COR-L47 (cell line): ENCODE results near the gene CLK3.
"Not testable (repeated sequence)": the region's sequence is repeated elsewhere in the genome, so short reads cannot be mapped to it uniquely, and the experiment has no call there.

Source experiments
- DNase-seq: peaks from one replicate; lab custom pipeline; 2025; lab: John Stamatoyannopoulos, UW

The CLK3 gene

GRCh38 chr15:74620636-74621545, 5.3 kb downstream of the CLK3 start:
- peak; percentile 38 for DNase-seq

- no peak for DNase-seq
Measured at GRCh38 chr15:74621546-74621920, 5.9 kb downstream of the CLK3 start.

- DNase-seq = no peak
Measured at GRCh38 chr15:74621936-74622335, 6.3 kb downstream of the CLK3 start.

- no peak for DNase-seq
Measured at GRCh38 chr15:74622758-74623157, 7.1 kb downstream of the CLK3 start.

GRCh38 chr15:74624020-74624602, 8.5 kb downstream of the CLK3 start:
- no peak for DNase-seq

- no peak for DNase-seq
Measured at GRCh38 chr15:74625693-74626092, 10.1 kb downstream of the CLK3 start.

GRCh38 chr15:74626336-74626735, 10.7 kb downstream of the CLK3 start:
- DNase-seq = no peak

- no peak for DNase-seq
Measured at GRCh38 chr15:74626752-74627692, 11.4 kb downstream of the CLK3 start.

- no peak for DNase-seq
Measured at GRCh38 chr15:74627766-74628165, 12.1 kb downstream of the CLK3 start.

GRCh38 chr15:74628199-74628598, 12.6 kb downstream of the CLK3 start:
- no peak for DNase-seq

GRCh38 chr15:74628949-74629348, 13.3 kb downstream of the CLK3 start:
- no peak for DNase-seq

- DNase-seq = not testable (repeated sequence)
Measured at GRCh38 chr15:74629696-74630095, 14.1 kb downstream of the CLK3 start.

- DNase-seq = no peak
Measured at GRCh38 chr15:74630284-74631086, 14.8 kb downstream of the CLK3 start.

GRCh38 chr15:74631087-74631385, 15.4 kb downstream of the CLK3 start:
- no peak for DNase-seq

- DNase-seq = no peak
Measured at GRCh38 chr15:74631408-74631807, 15.8 kb downstream of the CLK3 start.

- DNase-seq = peak; percentile 14
Measured at GRCh38 chr15:74631935-74632560, 16.4 kb downstream of the CLK3 start.

GRCh38 chr15:74632601-74633000, 17.0 kb downstream of the CLK3 start:
- no peak for DNase-seq

- DNase-seq = no peak
Measured at GRCh38 chr15:74633781-74634180, 18.1 kb downstream of the CLK3 start.

- DNase-seq = peak; percentile 35
Measured at GRCh38 chr15:74635228-74635627, 19.6 kb downstream of the CLK3 start.

GRCh38 chr15:74636984-74637383, 21.3 kb downstream of the CLK3 start:
- no peak for DNase-seq

- no peak for DNase-seq
Measured at GRCh38 chr15:74641151-74641550, 25.5 kb downstream of the CLK3 start.
